GM23248 (cell line): ENCODE measurements around the gene SST. TPM values are rescaled to one million over a fixed set of nuclear protein-coding genes. Genes with fewer than 3 reads are reported as not detected.
A peak's percentile ranks its signal among the peaks of the same experiment; 100 is the strongest.
"Not testable (repeated sequence)": the region's sequence is repeated elsewhere in the genome, so short reads cannot be mapped to it uniquely, and the experiment has no call there.

Experiments
- DNase-seq: peaks from one replicate; pipeline ENCODE4 v3.0.0-alpha.2; 2015
- H2AFZ ChIP-seq: fragments of 200-600 bp; sonication (generic); 2 replicates; pipeline ENCODE4 v1.6.1; 2016; ENCODE audit warnings: antibody characterized with exemption
- H3F3A ChIP-seq: fragments of 200-600 bp; sonication (generic); 2 replicates; pipeline ENCODE4 v1.6.1; 2016; ENCODE audit warnings: mild to moderate bottlenecking, antibody characterized with exemption, mixed run types; ENCODE audit not compliant: insufficient read depth
- H3K27ac ChIP-seq: fragments of 200-600 bp; sonication (generic); 2 replicates; pipeline ENCODE4 v1.5.1; 2016; ENCODE audit warnings: mild to moderate bottlenecking
- H3K27me3 ChIP-seq: fragments of 200-600 bp; sonication (generic); replicated peaks from 2 replicates; pipeline ENCODE4 v1.6.1; 2016; ENCODE audit warnings: mild to moderate bottlenecking; ENCODE audit not compliant: insufficient read depth
- H3K36me3 ChIP-seq: fragments of 200-600 bp; sonication (generic); 2 replicates; pipeline ENCODE4 v1.6.1; 2016; ENCODE audit warnings: low read depth, mild to moderate bottlenecking
- H3K4me1 ChIP-seq: fragments of 200-600 bp; sonication (generic); 2 replicates; pipeline ENCODE4 v1.6.1; 2016; ENCODE audit warnings: mild to moderate bottlenecking; ENCODE audit not compliant: insufficient read depth
- H3K4me2 ChIP-seq: fragments of 200-600 bp; sonication (generic); one replicate; pipeline ENCODE4 v1.6.1; 2016; ENCODE audit warnings: mild to moderate bottlenecking; ENCODE audit not compliant: unreplicated experiment
- H3K4me3 ChIP-seq: fragments of 200-600 bp; sonication (generic); 2 replicates; pipeline ENCODE4 v1.5.1; 2016; ENCODE audit warnings: mild to moderate bottlenecking
- H3K79me2 ChIP-seq: fragments of 200-600 bp; sonication (generic); 2 replicates; pipeline ENCODE4 v1.6.1; 2016; ENCODE audit warnings: mild to moderate bottlenecking; ENCODE audit not compliant: insufficient read depth
- H3K9ac ChIP-seq: fragments of 200-600 bp; sonication (generic); 2 replicates; pipeline ENCODE4 v1.6.1; 2016; ENCODE audit warnings: mild to moderate bottlenecking
- H3K9me2 ChIP-seq: fragments of 200-600 bp; sonication (generic); 2 replicates; pipeline ENCODE4 v1.6.1; 2016; ENCODE audit warnings: mixed run types, mild to moderate bottlenecking, moderate library complexity; ENCODE audit not compliant: insufficient read depth
- H3K9me3 ChIP-seq: fragments of 200-600 bp; sonication (generic); one replicate; pipeline ENCODE4 v1.6.1; 2017; ENCODE audit warnings: low read depth
- H4K20me1 ChIP-seq: fragments of 200-600 bp; sonication (generic); 2 replicates; pipeline ENCODE4 v1.6.0; 2016; ENCODE audit not compliant: insufficient read depth
- EZH2 ChIP-seq: fragments of 200-600 bp; sonication (generic); IDR thresholded peaks from 2 replicates; pipeline ENCODE4 v1.6.1; 2018; ENCODE audit warnings: antibody characterized with exemption, mild to moderate bottlenecking; ENCODE audit not compliant: insufficient read depth, poor library complexity, severe bottlenecking
- EZH2phosphoT487 ChIP-seq: fragments of 200-600 bp; sonication (generic); IDR thresholded peaks from 2 replicates; pipeline ENCODE4 v1.6.1; 2018; ENCODE audit warnings: antibody characterized with exemption, moderate library complexity, mild to moderate bottlenecking, low read depth; ENCODE audit not compliant: insufficient read depth
- WGBS, 2 experiments: methylation state at CpG; one replicate each; pipeline ENCODE4 v1.1.6; 2015 to 2017; ENCODE audit warnings: low lambda C conversion rate in 2 of 2, low coverage in 1 of 2; ENCODE audit errors: missing lambda C conversion rate in 2 of 2; 5-methylcytosine and 5-hydroxymethylcytosine counted together
- in situ Hi-C: fragments of 300-500 bp; cut with MboI; formaldehyde crosslinking; loops from 2 replicates; pipeline ENCODE4 v1.15.0; 2020
- polyA plus RNA-seq: library from polyadenylated mRNA; unstranded; fragments of >200 nt; fragmentation: Nextera tagmentation; extraction: Ambion mirVana; gene quantifications from 2 replicates; pipeline ENCODE4 v1.2.1, GENCODE V29; 2016
- total RNA-seq: library from RNA; depleted of rRNA; stranded (reverse); fragments of >200 nt; shearing (Covaris generic); gene quantifications from 2 replicates; pipeline ENCODE4 v1.2.3, GENCODE V29; 2014

The SST gene
- total and polyA plus RNA-seq, 2 experiments from 2014 or later, result 3.1 TPM; not detected in 1

DNA sequence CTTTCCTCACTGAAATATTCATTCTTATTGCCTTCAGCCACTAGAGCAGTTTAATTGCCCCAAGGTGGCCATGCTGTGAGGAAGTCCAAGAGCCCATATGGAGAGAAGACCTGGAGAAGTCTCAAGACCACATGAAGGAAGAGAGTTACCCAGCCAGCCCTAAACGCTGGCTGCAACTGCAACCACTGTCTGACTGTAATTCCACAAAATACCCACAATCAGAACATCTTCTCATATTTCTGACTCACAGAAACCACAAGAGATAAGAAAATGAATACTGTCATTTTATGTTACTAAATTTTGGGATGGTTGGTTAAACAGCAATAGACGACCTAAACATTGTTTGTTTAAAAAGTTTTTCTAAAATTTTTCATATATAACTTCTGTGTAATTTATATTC is 14.7 kb upstream of the SST start:
- Histone ChIP-seq H3K4me2 (no peak overlapping the region), H3F3A (peaks cover 13% of the 10 kb centered on the region), H3K36me3 (no peaks in the 10 kb centered on the region), H3K9me3 (no peaks in the 10 kb centered on the region), H3K79me2 (no peaks in the 10 kb centered on the region), H3K4me3 (no peak overlapping the region), H3K4me1 (no peaks in the 10 kb centered on the region), H3K9me2 (no peaks in the 10 kb centered on the region), H3K27ac (no peak overlapping the region), H2AFZ (no peak overlapping the region), H3K27me3 (peaks cover 9% of the 10 kb centered on the region), H3K9ac (no peak overlapping the region), H4K20me1 (no peaks in the 10 kb centered on the region)
- 29 to 32% methylated on average over 2 of the region's 2 CpGs for WGBS, 2 experiments
- TF ChIP-seq EZH2phosphoT487, result no peak
- no peak for TF ChIP-seq EZH2
- in situ Hi-C loops, result loop anchor here (5.0 to 25.0 kb wide), 2 partner anchors 463 to 848 kb away; partner anchors contain the start of gene ADIPOQ
- peak; percentile 27 for DNase-seq

- no peak overlapping the region for H3K4me2 ChIP-seq
- DNase-seq, result no peak
- H3F3A ChIP-seq, result peaks cover 13% of the 10 kb centered on the region
- no peak overlapping the region for H2AFZ ChIP-seq
- H3K9me3 ChIP-seq, result no peaks in the 10 kb centered on the region
- H3K9me2 ChIP-seq, result no peaks in the 10 kb centered on the region
- no peaks in the 10 kb centered on the region for H3K36me3 ChIP-seq
- H3K79me2 ChIP-seq, result no peaks in the 10 kb centered on the region
- H3K4me3 ChIP-seq, result no peak overlapping the region
- in situ Hi-C loops, result loop anchor here (5.0 to 25.0 kb wide), 2 partner anchors 462 to 847 kb away; partner anchors contain the start of gene ADIPOQ
- peaks cover 9% of the 10 kb centered on the region for H3K27me3 ChIP-seq
- whole genome bisulfite sequencing, 2 experiments, result 88 to 96% methylated on average over 1 of the region's 1 CpG
- H3K4me1 ChIP-seq, result peaks cover under 1% of the 10 kb centered on the region
- H3K9ac ChIP-seq, result no peak overlapping the region
- TF ChIP-seq EZH2 (no peak), EZH2phosphoT487 (no peak)
- no peak overlapping the region for H3K27ac ChIP-seq
- H4K20me1 ChIP-seq, result no peaks in the 10 kb centered on the region
Measured at GRCh38 chr3:187684444-187684843, 14.2 kb upstream of the SST start.

DNA sequence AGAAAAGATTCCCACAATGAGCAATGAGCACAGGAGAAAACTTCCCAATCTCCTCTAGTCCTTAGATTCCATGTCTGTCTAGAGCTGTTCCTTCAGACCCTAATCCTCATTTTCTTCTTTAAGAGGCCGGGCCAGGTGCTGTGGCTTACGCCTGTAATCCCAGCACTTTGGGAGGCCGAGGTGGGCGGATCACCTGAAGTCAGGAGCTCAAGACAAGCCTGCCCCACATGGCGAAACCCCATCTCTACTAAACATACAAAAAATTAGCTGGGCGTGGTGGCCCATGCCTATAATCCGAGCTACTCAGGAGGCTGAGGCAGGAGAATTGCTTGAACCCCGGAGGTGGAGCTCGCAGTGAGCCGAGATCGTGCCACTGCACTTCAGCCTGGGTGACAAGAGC is 11.6 kb upstream of the SST start:
- H2AFZ ChIP-seq, H3K36me3 ChIP-seq, H3K27ac ChIP-seq, H3K9me2 ChIP-seq, H3K79me2 ChIP-seq, H3K9me3 ChIP-seq, H3K4me1 ChIP-seq, H3K9ac ChIP-seq, DNase-seq, H4K20me1 ChIP-seq, H3K27me3 ChIP-seq, H3K4me3 ChIP-seq, H3K4me2 ChIP-seq: not testable (repeated sequence)
- 73 to 74% methylated on average over 11 of the region's 11 CpGs for WGBS, 2 experiments
- in situ Hi-C loops, result loop anchor here (5.0 to 25.0 kb wide), 2 partner anchors 459 to 844 kb away; partner anchors contain the start of gene ADIPOQ
- peaks cover 13% of the 10 kb centered on the region for H3F3A ChIP-seq

- Histone ChIP-seq H2AFZ (no peak overlapping the region), H3K9ac (no peak overlapping the region), H3F3A (peaks cover 8% of the 10 kb centered on the region), H3K27me3 (no peaks in the 10 kb centered on the region), H3K9me2 (no peaks in the 10 kb centered on the region), H3K4me3 (no peak overlapping the region), H3K4me1 (peaks cover 6% of the 10 kb centered on the region), H3K4me2 (no peak overlapping the region), H3K79me2 (no peaks in the 10 kb centered on the region), H3K9me3 (no peaks in the 10 kb centered on the region), H4K20me1 (no peaks in the 10 kb centered on the region), H3K27ac (no peak overlapping the region), H3K36me3 (no peaks in the 10 kb centered on the region)
- 22 to 24% methylated on average over 7 of the region's 7 CpGs for WGBS, 2 experiments
- DNase-seq, result peak; percentile 80
- in situ Hi-C loops, result loop anchor here (5.0 to 25.0 kb wide), 3 partner anchors 363 to 843 kb away; partner anchors contain the start of gene ADIPOQ
- no peak for TF ChIP-seq EZH2
- no peak for TF ChIP-seq EZH2phosphoT487
Measured at GRCh38 chr3:187679638-187680396, 9.6 kb upstream of the SST start.
